HG03521 (cell line): ENCODE measurements around the gene TMEM52.

Experiments used
- ATAC-seq: cut with Tn5 transposase; IDR thresholded peaks from one replicate; pipeline ENCODE4 v1.9.1; 2021; ENCODE audit warnings: mild to moderate bottlenecking, moderate library complexity; ENCODE audit not compliant: unreplicated experiment

The TMEM52 gene

DNA sequence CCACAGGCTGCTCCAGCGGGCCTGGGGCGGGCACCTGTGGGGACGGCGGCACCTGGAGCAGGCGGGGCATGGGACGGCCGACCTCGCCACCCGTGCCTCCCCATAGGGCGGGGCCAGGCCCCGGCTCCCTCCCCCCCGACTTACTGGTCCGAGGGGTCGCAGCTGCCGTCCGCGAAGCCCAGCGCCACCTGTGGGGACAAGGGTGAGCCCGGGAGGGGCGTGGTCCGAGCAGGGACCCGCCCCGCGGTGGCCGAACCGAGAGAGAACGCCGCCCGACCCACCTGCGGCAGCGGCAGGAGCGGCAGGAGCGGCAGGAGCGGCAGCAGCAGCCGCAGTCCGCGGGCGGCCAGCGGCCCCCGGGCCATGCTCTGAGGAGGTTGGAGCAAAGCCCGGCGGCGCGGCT lies at the start of gene TMEM52:
Gene TMEM52, minus strand, starts transcription at position 379 of the 403 bp plus-strand sequence. Its CDS starts 14 bp downstream, at position 365.
- peak; percentile 17 for ATAC-seq

DNA sequence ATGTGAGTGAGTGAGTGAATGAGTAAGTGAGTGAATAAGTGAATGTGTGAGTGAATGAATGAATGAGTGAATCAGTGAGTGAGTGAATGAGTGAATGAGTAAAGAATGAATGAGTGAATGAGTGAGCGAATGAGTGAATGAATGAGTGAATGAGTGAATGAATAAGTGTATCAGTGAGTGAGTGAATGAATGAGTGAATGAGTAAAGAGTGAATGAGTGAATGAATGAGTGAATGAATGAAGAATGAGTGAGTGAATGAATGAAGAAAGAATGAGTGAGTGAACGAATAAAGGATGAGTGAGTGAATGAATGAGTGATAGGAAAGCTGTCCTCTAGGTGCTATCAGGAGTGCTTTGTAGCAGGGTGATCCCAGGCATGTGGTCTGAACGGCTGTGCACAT lies 48.8 kb upstream of the TMEM52 start:
- ATAC-seq = no peak

DNA sequence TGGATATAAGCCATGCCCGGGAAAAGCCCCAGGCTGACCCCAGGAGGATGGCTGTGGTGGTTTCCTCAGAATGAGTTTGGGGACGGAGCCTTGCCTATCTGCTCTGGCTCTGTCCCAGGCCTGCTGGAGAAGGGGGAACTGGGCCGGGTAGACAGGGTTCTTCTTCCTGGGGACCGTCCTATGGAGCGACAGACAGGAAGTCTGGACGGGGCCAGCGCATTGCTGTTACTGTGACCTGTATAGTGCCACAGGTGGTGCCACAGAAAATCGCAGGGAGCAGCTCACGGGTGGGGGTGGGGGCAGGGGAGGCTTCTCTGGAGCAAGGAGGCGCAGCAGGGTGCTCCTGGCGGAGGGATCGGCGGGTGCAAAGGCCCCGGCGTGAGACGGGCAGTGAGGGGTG lies 48.1 kb upstream of the TMEM52 start:
- no peak for ATAC-seq

DNA sequence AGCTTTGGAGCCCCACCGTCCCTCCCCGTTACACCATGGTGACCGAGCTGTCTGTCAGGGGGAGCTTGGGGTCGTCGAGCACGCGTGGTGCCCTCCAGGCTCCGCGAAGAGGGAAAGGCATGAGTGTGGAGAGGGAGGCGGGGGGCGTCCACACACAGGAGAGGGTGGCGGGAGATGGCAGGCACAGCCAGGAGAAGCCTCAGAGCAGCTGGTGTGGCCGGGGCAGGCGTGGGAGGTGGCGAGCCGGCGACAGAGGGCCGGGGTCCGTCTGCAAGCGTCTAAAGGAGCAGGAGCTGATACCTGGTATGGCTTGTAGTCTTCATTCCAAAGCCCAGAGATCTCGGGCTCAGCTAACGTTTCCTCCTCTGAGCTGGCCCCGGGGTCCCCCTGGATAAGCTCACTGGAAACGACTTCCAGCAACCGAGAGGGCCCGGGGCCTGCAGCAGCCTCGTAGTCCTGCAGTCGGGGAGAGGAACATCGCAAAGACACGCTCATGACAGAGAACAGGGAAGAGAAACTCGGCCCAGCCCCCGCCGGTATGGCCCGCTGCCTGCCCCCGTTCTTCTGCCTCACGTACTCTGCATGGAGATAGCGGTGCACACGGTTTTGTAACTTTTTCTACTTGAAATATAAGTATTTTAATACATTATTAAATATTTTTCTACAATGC lies 47.1 kb upstream of the TMEM52 start:
- no peak for ATAC-seq

DNA sequence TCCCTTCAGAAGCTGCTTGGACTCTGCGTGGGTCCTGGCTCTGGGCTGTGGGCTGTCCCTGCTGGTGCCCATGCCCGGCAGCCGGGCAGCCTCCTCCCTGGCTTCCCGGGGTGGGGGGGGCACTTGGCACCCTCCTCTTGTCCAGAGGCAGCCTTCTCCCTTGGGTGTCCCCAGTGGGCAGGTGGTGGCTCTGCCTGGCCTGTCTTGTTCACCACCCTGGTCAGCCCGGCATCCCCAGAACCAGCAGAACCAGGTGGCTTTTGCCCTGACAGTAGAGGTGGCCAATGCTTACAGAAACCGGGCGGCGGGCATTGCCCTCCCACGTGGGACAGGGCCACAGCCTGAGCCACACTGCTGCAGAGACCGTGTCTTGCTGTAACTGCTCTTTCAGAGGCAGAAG lies 46.5 kb upstream of the TMEM52 start:
- ATAC-seq = no peak

DNA sequence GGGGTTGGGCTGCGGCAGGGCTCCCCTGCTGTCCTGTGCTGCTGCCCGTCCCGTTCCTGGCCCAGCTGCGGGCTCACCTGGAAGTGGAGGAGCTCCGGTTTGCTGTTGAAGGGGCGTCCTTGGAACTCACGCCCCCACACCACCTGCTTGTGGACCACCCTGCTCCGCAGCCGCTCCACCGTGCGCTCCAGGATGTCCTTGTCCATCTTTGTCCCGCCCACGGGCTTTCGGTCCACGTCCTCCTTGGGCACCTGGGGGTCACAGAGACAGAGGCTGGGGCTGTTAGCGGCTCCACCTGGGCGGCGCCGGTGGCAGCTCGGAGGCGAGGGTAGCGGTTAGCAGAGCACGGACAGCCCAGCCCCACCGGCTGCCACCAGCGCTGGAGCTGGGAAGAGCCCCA lies 45.7 kb upstream of the TMEM52 start:
- no peak for ATAC-seq

DNA sequence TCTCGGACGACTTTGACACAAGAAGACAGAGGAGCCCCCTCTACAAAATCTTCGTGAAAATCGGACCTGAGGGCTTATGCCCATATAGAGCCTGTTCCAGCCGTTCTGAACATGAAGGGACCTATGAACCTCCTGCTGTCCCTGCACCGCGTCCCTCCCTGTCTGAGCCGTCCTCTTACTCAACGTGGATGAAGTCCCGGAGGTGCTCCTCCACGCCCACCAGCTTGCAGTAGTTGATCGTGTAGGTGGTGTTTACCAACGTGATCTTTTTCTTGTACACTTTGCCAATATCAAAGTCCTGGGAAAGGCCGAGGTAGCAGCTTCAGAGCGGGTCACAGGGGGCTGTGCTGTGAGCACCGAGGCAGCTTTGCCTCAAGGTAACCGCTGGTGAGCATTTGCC lies 44.5 kb upstream of the TMEM52 start:
- ATAC-seq = no peak

DNA sequence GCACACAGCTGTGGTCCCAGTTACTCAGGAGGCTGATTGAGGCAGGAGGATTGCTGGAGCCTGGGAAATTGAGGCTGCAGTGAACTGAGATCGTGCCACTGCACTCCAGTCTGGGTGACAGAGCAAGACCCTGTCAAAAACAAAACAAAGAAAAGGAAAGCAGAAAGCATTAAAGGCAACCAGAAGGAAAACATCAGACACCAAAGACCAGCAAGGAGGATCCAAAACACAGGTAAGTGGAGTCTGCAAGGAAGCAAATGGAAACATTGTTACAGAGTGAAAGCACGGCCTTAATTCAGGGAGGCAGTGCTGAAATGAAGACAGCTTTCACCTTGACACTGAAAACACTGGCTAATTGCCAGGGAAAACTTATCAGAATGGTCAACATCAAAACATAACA lies 43.7 kb upstream of the TMEM52 start:
- no peak for ATAC-seq

DNA sequence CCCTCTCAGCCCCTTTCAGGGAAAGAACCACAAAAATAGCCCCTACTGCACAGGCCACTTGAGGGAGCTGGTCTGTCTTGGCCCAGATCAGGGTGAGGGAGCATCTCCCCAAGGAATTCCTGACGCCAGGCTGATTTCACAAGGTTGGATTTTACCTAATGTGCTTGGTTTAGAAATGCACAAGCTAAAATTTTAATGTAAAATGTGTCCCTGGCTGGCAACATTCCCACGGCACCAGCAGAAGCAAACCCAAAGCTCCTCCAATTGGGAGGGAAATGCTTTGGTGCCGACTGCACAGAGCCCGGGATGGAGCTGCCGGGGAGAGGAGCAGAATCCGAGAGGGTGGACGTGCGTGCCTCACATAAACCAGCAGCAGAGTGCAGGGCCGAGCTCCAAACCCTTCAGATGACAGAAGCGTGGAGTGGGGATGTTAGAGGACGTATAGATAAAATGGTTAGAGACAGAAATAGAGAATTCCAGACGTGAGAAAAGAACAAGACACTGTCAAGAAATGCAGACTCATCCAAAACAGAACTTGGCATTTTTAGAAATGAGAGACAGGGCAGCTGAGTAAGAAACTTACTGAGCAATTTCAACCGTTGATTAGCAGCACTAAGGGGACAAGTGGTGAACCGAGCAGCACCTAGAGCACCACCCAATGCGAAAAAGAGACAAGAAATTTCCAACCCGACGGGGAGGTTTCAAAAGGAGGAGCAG lies 41.6 kb upstream of the TMEM52 start:
- ATAC-seq = no peak

DNA sequence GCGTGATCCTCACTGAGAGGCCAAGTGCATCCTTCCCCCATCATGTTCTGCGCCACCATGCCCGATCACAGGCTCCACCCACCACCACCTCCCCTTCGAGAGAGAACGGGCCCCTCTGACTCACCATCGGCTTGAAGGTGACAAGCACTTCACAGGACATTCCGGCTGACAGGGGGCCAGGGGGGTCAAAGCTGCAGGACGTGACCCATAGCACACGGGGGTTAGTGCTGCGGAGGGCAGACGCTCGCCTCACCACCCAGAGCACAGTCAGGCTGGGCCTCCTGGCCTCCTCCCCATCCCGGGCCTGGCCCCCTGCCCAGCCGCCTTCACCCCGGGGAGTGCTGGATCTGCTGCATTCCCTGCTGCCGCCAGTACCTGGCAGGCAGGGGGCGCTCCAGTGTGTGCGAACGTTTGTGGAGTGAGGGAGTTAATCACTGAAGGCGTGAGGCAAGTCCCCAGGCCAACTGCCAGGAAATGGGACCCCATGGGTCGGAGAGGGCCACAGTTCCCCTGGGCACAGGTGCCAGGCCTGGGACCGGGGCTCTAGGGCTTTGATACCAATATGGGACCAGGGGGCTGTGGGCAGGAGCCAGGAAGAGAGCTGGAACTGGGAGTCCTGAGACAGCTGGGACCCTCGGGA lies 40.9 kb upstream of the TMEM52 start:
- no peak for ATAC-seq

DNA sequence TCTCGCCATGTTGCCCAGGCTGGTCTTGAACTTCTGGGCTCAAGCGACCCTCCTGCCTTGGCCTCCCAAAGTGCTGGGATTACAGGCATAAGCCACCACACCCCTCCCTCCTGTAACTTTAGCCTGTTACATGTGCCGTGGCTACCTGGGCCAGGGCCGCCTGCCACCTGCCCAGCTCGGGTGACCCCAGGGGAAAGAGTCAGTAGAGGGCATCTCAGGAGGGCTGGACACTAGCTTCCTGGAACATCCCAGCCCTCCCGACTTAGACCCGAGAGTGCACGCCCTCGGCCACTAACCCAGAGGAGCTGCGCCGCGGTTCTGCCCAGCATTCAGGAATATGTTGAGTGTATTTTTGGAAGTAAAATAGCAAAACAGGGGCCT lies 40.4 kb upstream of the TMEM52 start:
- ATAC-seq = no peak

DNA sequence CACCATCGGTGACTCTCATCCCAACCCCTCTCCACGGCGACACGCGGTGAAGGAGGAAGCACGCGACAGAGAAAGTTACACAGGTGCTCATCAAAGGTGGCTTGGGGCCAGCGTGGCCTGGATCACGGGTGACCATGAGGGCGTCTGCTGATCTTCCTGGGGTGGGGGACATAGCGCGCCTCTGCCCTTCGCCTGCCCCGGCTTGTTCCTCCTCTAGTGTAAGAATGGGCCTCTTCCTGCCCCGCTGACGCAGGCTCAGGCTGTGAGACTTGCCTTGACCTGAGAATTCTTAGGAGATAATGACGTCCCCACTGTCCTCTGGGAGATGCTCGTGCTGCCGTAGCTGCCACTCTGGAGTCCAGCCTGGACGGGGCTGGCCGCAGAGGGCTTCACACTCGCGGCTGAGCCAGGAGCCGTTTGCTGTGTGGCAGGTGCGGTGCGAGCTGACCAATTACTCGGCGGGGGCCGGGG lies 39.0 kb upstream of the TMEM52 start:
- no peak for ATAC-seq

DNA sequence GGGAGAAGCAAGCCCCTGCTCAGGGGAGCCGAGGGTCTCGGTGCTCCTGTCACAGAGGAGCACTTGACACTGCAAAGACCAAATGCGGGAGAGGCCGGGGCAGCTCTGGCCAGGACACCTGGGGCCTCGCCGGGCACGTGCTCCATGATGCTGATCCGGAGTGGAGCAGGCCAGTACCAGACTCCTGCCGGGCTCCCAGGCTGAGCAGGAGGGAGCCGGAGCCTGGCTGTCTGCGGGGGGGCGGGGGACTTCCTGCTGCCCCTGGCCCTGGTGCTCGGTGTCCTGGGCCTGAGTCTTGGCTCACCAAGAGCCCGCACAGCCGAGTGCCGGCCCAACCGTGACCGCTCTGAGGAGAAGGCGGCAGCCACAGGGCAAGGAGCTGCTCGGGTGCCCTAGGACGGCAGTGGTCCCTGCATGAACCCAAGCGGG lies 38.5 kb upstream of the TMEM52 start:
- ATAC-seq = no peak

DNA sequence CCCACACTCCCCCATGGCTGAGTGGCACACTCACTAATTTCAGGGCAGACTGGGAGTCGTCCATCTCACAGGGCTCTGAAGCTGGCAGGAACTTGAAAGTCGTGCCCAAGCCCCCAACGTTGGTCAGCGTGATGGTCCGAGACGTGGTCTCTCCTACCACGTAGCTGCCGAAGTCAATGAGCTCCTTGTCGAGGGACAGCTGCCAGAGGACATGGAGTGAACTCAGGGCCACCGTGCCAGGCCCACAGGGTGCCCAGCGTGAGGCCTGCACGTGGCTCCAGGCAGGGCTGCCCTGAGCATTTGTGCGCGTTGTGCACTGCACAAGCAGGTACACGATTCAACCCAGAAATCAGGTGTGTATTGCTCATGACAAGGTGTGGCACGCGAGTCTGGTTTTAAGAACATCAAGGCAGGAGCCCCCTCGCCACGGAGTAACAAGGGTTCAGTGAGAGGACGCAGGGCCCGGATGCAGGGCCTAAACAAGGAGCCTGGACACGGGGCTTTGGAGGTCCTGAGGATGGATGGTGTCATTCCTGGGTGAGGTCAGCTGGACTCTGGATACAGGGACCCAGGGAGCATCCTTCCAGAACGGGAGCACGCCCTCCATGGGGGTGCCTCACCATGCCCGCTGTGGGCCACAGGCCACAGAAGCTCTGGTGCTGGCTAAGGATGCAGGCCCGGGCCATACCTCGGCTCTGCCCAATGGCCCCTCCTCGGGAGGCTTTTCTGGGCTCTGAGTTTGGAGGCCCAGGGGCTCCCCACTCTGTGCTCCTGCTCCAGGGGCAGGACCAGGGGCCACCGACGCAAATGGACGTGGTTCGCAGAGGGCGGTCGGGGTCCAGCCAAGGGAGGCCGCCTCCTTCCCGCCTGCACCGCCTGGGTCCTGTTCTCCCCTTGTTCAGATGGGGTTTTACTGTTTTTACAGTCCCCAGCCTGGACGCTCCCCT lies 37.8 kb upstream of the TMEM52 start:
- no peak for ATAC-seq

DNA sequence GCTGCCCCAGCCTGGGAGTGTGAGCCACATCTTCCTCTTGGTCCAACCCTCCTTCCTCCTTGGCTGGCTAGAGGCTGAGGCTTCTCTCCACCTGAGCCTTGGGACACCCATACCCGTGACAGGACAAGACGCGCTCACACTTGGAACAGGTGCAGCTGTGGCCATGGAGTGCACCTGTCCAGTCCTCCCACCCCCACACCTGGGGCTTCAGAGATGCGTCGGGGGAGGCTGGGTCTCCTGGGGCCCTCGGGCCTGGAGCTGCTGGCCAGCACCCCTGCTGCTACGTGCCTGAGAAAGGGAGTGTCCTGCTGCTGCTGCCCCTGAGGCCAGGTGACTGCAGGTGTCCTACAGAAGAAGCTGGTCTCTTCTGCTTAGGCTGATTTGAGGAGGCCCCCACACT lies 37.0 kb upstream of the TMEM52 start:
- no peak for ATAC-seq

DNA sequence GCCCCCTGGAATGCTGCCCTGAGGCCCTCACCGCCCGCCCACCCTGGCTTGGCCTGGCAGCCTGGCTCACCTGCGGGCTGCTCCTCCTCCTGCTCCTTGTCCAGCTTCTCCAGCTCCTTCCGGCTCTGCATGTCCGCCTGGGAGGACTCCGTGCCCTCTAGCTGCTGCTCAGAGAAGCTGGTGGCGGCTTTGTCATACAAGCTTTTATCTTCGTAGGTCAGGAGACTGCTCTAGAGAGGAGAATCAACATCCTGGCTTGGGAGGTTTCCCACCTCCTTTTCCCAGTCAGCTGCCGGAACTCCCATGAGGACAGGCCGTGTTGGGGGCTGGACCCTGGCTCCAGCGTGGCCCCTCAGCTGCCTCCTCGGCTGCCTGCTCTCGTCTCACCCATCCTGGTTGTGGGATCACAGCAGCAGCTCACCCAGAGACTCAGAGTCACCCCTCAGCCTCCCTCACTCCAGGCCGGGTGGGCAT lies 36.6 kb upstream of the TMEM52 start:
- ATAC-seq = no peak

DNA sequence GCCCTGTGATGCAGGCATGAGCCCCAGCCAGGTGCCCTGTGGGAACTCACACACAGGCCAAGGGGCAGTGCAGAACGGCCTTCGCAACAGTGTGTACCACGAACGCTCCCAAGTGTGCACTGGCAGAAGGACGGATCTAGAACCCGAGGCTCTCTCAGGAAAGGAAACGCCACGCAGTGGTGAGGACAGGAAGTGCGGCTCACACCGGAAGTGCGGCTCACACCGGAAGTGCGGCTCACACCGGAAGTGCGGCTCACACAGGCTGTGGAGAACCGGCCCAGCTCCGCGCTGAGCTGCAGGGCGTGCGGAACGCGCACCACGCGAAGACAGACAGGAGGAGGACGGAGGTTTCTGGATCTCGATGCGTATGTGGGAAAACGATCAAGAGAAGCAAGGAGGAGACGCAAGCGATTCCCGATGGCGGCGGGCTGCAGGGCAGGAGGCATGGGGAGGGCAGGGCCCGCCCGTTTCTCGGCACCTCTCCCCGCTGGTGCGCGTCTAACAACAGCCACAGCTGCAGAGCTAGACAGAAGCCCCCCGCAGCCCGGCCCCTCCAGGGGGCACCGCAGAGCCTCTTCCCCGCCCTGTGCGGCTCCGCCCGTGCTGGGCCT lies 35.9 kb upstream of the TMEM52 start:
- ATAC-seq = no peak

DNA sequence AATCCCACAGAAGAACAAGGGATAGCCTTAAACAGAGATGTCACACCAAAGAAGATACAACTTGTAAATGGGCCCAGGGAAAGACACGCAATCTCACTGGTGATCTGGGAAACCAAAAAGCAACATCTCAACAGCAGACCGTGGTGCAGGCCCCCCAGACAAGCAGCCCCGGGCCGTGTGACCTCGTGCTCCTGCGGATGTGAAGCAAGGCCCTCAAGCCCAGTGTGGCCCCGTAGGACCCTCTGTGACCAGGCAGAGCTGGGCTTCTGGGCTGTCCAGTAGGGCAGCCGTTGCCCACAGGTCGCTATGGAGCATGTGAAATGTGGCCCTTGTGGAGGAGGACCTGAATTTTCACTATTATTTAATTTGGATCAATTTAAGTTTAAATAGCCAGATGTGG lies 34.9 kb upstream of the TMEM52 start:
- no peak for ATAC-seq

DNA sequence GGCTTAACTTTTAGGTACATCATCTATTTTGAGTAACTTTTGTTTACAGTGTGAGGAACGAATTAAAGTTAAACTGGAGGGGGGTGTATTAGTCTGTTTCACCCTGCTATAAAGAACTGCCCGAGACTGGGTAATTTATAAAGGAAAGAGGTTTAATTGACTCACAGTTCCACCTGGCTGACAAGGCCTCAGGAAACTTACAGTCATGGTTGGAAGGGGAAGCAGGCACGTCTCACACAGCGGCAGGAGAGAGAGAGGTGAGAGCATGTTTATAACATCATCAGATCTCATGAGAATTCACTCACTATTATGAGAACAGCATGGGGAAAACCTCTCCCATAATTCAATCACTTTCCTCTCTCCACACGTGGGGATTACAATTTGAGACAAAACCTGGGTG lies 31.9 kb upstream of the TMEM52 start:
- ATAC-seq = no peak

DNA sequence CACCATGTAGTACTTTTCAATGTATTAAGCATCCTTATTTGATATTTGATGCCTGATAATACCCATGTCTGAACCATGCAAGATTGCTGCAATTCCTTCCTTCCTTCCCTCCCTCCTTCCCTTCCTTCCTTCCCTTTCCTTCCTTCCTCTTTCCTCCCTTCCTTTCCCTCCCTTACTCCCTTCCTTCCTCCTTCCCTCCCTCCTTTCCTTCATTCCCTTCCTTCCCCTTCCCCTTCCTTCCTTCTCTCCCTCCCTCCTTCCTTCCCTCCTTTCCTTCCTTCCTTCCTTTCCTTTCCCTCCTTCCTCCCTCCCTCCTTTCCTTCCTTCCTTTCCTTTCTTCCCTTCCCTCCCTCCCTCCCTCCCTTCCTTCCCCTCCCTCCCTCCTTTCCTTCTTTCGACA lies 29.7 kb upstream of the TMEM52 start:
- no peak for ATAC-seq
